GM23338 (cell line): ENCODE results near the gene RP9.

ENCODE experiments used
- CREB1 ChIP-seq: fragments of 250-450 bp; sonication (Bioruptor Pico); IDR thresholded peaks from 2 replicates; pipeline ENCODE4 v1.5.0; 2020; ENCODE audit warnings: low read depth, mild to moderate bottlenecking, moderate library complexity
- ETS1 ChIP-seq: IDR thresholded peaks from 2 replicates; pipeline ENCODE4 v1.6.1; 2016; ENCODE audit warnings: antibody characterized with exemption
- EZH2 ChIP-seq: fragments of 200-600 bp; sonication (generic); IDR thresholded peaks from one replicate; pipeline ENCODE4 v1.8.0; 2017; ENCODE audit warnings: antibody characterized with exemption, mild to moderate bottlenecking, low read depth; ENCODE audit not compliant: unreplicated experiment
- EZH2phosphoT487 ChIP-seq: fragments of 200-600 bp; sonication (generic); IDR thresholded peaks from one replicate; pipeline ENCODE4 v1.8.1; 2018; ENCODE audit warnings: antibody characterized with exemption; ENCODE audit not compliant: unreplicated experiment
- JUNB ChIP-seq: IDR thresholded peaks from one replicate; pipeline ENCODE4 v1.6.1; 2016; ENCODE audit warnings: antibody characterized with exemption; ENCODE audit not compliant: unreplicated experiment
- NANOG ChIP-seq: IDR thresholded peaks from 2 replicates; pipeline ENCODE4 v1.6.1; 2016; ENCODE audit warnings: antibody characterized with exemption, borderline replicate concordance
- POLR2AphosphoS5 ChIP-seq: IDR thresholded peaks from 2 replicates; pipeline ENCODE4 v1.6.1; 2016; ENCODE audit warnings: antibody characterized with exemption, low read depth
- REST ChIP-seq: IDR thresholded peaks from one replicate; pipeline ENCODE4 v1.6.1; 2018; ENCODE audit warnings: antibody characterized with exemption; ENCODE audit not compliant: unreplicated experiment
- STAT1 ChIP-seq: IDR thresholded peaks from one replicate; pipeline ENCODE4 v1.6.1; 2016; ENCODE audit warnings: antibody characterized with exemption; ENCODE audit not compliant: unreplicated experiment
- ZNF114 ChIP-seq: fragments of 250-450 bp; sonication (Bioruptor Pico); IDR thresholded peaks from 2 replicates; pipeline ENCODE4 v1.5.0; 2020; ENCODE audit warnings: mild to moderate bottlenecking, moderate library complexity
- ZNF331 ChIP-seq: fragments of 250-450 bp; sonication (Bioruptor Pico); IDR thresholded peaks from 2 replicates; pipeline ENCODE4 v1.5.0; 2020; ENCODE audit warnings: low read depth, mild to moderate bottlenecking, moderate library complexity
- TF ChIP-seq, protein P1 (sequence below), 2 experiments: fragments of 200-600 bp in 1 of 2; sonication (generic) in 1 of 2; conservative IDR thresholded peaks; 2 replicates each; pipeline versions ENCODE4 v1.5.1 to v1.6.1; 2016 to 2017; ENCODE audit warnings: antibody characterized with exemption in 2 of 2, low read depth in 2 of 2, mild to moderate bottlenecking in 2 of 2, moderate library complexity in 1 of 2

GRCh38 chr7:33089142-33089541 is 20.1 kb downstream of the RP9 start:
- TF ChIP-seq, protein P1, sequence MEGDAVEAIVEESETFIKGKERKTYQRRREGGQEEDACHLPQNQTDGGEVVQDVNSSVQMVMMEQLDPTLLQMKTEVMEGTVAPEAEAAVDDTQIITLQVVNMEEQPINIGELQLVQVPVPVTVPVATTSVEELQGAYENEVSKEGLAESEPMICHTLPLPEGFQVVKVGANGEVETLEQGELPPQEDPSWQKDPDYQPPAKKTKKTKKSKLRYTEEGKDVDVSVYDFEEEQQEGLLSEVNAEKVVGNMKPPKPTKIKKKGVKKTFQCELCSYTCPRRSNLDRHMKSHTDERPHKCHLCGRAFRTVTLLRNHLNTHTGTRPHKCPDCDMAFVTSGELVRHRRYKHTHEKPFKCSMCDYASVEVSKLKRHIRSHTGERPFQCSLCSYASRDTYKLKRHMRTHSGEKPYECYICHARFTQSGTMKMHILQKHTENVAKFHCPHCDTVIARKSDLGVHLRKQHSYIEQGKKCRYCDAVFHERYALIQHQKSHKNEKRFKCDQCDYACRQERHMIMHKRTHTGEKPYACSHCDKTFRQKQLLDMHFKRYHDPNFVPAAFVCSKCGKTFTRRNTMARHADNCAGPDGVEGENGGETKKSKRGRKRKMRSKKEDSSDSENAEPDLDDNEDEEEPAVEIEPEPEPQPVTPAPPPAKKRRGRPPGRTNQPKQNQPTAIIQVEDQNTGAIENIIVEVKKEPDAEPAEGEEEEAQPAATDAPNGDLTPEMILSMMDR (conservative IDR thresholded peaks at IDR 0.05; ENCODE audit: low read depth in 2 of 2): no peak
- no peak for TF ChIP-seq REST
- TF ChIP-seq POLR2AphosphoS5: no peak
- no peak for TF ChIP-seq EZH2
- TF ChIP-seq JUNB: no peak
- TF ChIP-seq EZH2phosphoT487: no peak
- no peak for TF ChIP-seq ETS1
- TF ChIP-seq CREB1 (CRISPR knock-in tag): no peak
- no peak for TF ChIP-seq ZNF331 (CRISPR knock-in tag)
- TF ChIP-seq STAT1: no peak
- no peak for TF ChIP-seq NANOG
- no peak for TF ChIP-seq ZNF114 (CRISPR knock-in tag)
